HEK293 (cell line): ENCODE data around the gene CHRM4.

ENCODE experiments used
- CTCF ChIA-PET: fragments of 350-600 bp; formaldehyde crosslinking; extraction: SDS; loops from one replicate; lab custom pipeline; 2021; ENCODE audit warnings: antibody characterized with exemption; lab: Yijun Ruan, JAX
- POLR2A ChIA-PET: fragments of 300-600 bp; formaldehyde crosslinking; extraction: SDS; loops from one replicate; lab custom pipeline; 2020; ENCODE audit warnings: antibody characterized with exemption, inconsistent platforms; lab: Yijun Ruan, JAX
- H3K27ac ChIP-seq: fragments of 200-500 bp; sonication (Bioruptor generic); 2 replicates; pipeline ENCODE4 v1.5.1; 2014; ENCODE audit warnings: low read depth, low read length, control low read depth, inconsistent platforms; ENCODE audit errors: extremely low read depth
- H3K36me3 ChIP-seq, 2 experiments: fragments of 200-500 bp in 1 of 2; sonication (Bioruptor generic) in 1 of 2; 1 replicate in 1 of 2; 2 replicates in 1 of 2; pipeline ENCODE4 v1.5.1; 2014 to 2017; ENCODE audit warnings: inconsistent platforms in 2 of 2, low read length in 2 of 2; ENCODE audit not compliant: control insufficient read depth in 2 of 2, insufficient read depth in 1 of 2
- H3K4me1 ChIP-seq: fragments of 200-500 bp; sonication (Bioruptor generic); 2 replicates; pipeline ENCODE4 v1.5.1; 2014; ENCODE audit warnings: mild to moderate bottlenecking, low read length, inconsistent platforms; ENCODE audit not compliant: control insufficient read depth, insufficient read depth
- H3K4me3 ChIP-seq: 2 replicates; pipeline ENCODE4 v1.5.1; 2011; ENCODE audit warnings: low read depth, mild to moderate bottlenecking, control low read depth, low read length, moderate library complexity
- H3K9me3 ChIP-seq: fragments of 200-500 bp; sonication (Bioruptor generic); 2 replicates; pipeline ENCODE4 v1.5.1; 2014; ENCODE audit warnings: low read depth, low read length, inconsistent platforms; ENCODE audit not compliant: control insufficient read depth, insufficient read depth
- EGR2 ChIP-seq: fragments of 450-650 bp; formaldehyde crosslinking; IDR thresholded peaks from 2 replicates; pipeline ENCODE4 v1.5.1; 2016; ENCODE audit warnings: low read depth, missing biosample characterization, missing genetic modification characterization
- GLIS2 ChIP-seq: fragments of 450-650 bp; formaldehyde crosslinking; IDR thresholded peaks from 2 replicates; pipeline ENCODE4 v1.5.1; 2016; ENCODE audit warnings: missing biosample characterization, missing genetic modification characterization
- HIC1 ChIP-seq: fragments of 450-650 bp; formaldehyde crosslinking; IDR thresholded peaks from 2 replicates; pipeline ENCODE4 v1.5.1; 2016; ENCODE audit warnings: missing biosample characterization, missing genetic modification characterization
- KLF9 ChIP-seq: fragments of 450-650 bp; formaldehyde crosslinking; IDR thresholded peaks from 2 replicates; pipeline ENCODE4 v1.5.1; 2016; ENCODE audit warnings: missing biosample characterization, missing genetic modification characterization, low read depth
- PRDM2 ChIP-seq: fragments of 450-650 bp; formaldehyde crosslinking; IDR thresholded peaks from 2 replicates; pipeline ENCODE4 v1.5.1; 2016; ENCODE audit warnings: missing biosample characterization, missing genetic modification characterization, borderline replicate concordance
- SETDB1 ChIP-seq: IDR thresholded peaks from one replicate; pipeline ENCODE4 v1.6.1; 2017; ENCODE audit warnings: mild to moderate bottlenecking, low read length, moderate library complexity, mixed read lengths; ENCODE audit not compliant: insufficient read length
- SP2 ChIP-seq: fragments of 450-650 bp; formaldehyde crosslinking; IDR thresholded peaks from 2 replicates; pipeline ENCODE4 v1.5.1; 2016; ENCODE audit warnings: missing biosample characterization, missing genetic modification characterization
- ZBTB20 ChIP-seq: fragments of 450-650 bp; formaldehyde crosslinking; IDR thresholded peaks from 2 replicates; pipeline ENCODE4 v1.5.1; 2016; ENCODE audit warnings: missing biosample characterization, missing genetic modification characterization
- ZBTB48 ChIP-seq: fragments of 450-650 bp; formaldehyde crosslinking; IDR thresholded peaks from 2 replicates; pipeline ENCODE4 v1.5.1; 2016; ENCODE audit warnings: missing biosample characterization, missing genetic modification characterization
- ZFHX2 ChIP-seq: fragments of 450-650 bp; formaldehyde crosslinking; conservative IDR thresholded peaks from 2 replicates; pipeline ENCODE4 v1.5.1; 2016; ENCODE audit warnings: missing biosample characterization, missing genetic modification characterization
- ZFP3 ChIP-seq: fragments of 450-650 bp; formaldehyde crosslinking; IDR thresholded peaks from 2 replicates; pipeline ENCODE4 v1.5.1; 2016; ENCODE audit warnings: low read depth, missing biosample characterization, missing genetic modification characterization
- ZIC2 ChIP-seq: fragments of 450-650 bp; formaldehyde crosslinking; IDR thresholded peaks from 2 replicates; pipeline ENCODE4 v1.5.1; 2016; ENCODE audit warnings: missing biosample characterization, missing genetic modification characterization
- ZNF121 ChIP-seq: fragments of 450-650 bp; formaldehyde crosslinking; IDR thresholded peaks from 2 replicates; pipeline ENCODE4 v1.5.1; 2016; ENCODE audit warnings: missing biosample characterization, missing genetic modification characterization
- ZNF18 ChIP-seq: fragments of 450-650 bp; formaldehyde crosslinking; IDR thresholded peaks from 2 replicates; pipeline ENCODE4 v1.5.1; 2016; ENCODE audit warnings: missing biosample characterization, missing genetic modification characterization
- ZNF2 ChIP-seq: fragments of 450-650 bp; formaldehyde crosslinking; IDR thresholded peaks from 2 replicates; pipeline ENCODE4 v1.5.1; 2016; ENCODE audit warnings: missing biosample characterization, missing genetic modification characterization
- ZNF223 ChIP-seq: fragments of 450-650 bp; formaldehyde crosslinking; IDR thresholded peaks from 2 replicates; pipeline ENCODE4 v1.5.1; 2016; ENCODE audit warnings: missing biosample characterization, missing genetic modification characterization
- ZNF248 ChIP-seq: fragments of 450-650 bp; formaldehyde crosslinking; IDR thresholded peaks from 2 replicates; pipeline ENCODE4 v1.5.1; 2017; ENCODE audit warnings: missing biosample characterization, missing genetic modification characterization
- ZNF26 ChIP-seq: fragments of 450-650 bp; formaldehyde crosslinking; IDR thresholded peaks from 2 replicates; pipeline ENCODE4 v1.5.1; 2016; ENCODE audit warnings: missing biosample characterization, missing genetic modification characterization
- ZNF645 ChIP-seq: fragments of 450-650 bp; formaldehyde crosslinking; IDR thresholded peaks from 2 replicates; pipeline ENCODE4; 2016; ENCODE audit warnings: missing biosample characterization, missing genetic modification characterization
- ZNF670 ChIP-seq: fragments of 450-650 bp; formaldehyde crosslinking; IDR thresholded peaks from 2 replicates; pipeline ENCODE4 v1.5.1; 2016; ENCODE audit warnings: missing biosample characterization, missing genetic modification characterization, low read depth
- ZSCAN16 ChIP-seq: fragments of 450-650 bp; formaldehyde crosslinking; IDR thresholded peaks from 2 replicates; pipeline ENCODE4 v1.5.1; 2016; ENCODE audit warnings: missing biosample characterization, missing genetic modification characterization

The CHRM4 gene

GRCh38 chr11:46363455-46364005 is 28.0 kb downstream of the CHRM4 start:
- Histone ChIP-seq H3K36me3 (peaks cover 0 to 15% of the 10 kb centered on the region in 2 experiments; a peak in 1 of 3 replicates), H3K4me3 (no peak overlapping the region), H3K4me1 (peaks cover 9% of the 10 kb centered on the region), H3K9me3 (no peaks in the 10 kb centered on the region), H3K27ac (no peak overlapping the region)
- POLR2A ChIA-PET = no interaction called here
- CTCF ChIA-PET = interaction anchor here (0.6 to 1.1 kb wide), 3 partner anchors 20 to 790 kb away, joined by 3 read pairs; no protein-coding TSS in a partner anchor
- TF ChIP-seq EGR2 (tag by site-specific recombination) (0 out of 2 replicates have a peak, but pooled peaks have one; percentile 5), HIC1 (peak; percentile 11; the same call in 1 of the 2 replicates), ZFHX2 (tag by site-specific recombination) (0 out of 2 replicates have a peak, but pooled peaks have one; percentile 9), SETDB1 (no peak), ZNF670 (tag by site-specific recombination) (no peak), ZIC2 (tag by site-specific recombination) (peak; percentile 75), PRDM2 (no peak), ZNF26 (tag by site-specific recombination) (no peak), ZBTB48 (tag by site-specific recombination) (no peak), ZNF18 (tag by site-specific recombination) (no peak), GLIS2 (tag by site-specific recombination) (0 out of 2 replicates have a peak, but pooled peaks have one; percentile 16), ZSCAN16 (tag by site-specific recombination) (no peak)

GRCh38 chr11:46363031-46363407 is 28.6 kb downstream of the CHRM4 start:
- Histone ChIP-seq H3K4me1 (peaks cover 9% of the 10 kb centered on the region), H3K9me3 (no peaks in the 10 kb centered on the region), H3K27ac (no peak overlapping the region), H3K4me3 (no peak overlapping the region), H3K36me3 (peaks cover 0 to 10% of the 10 kb centered on the region in 2 experiments; a peak in 1 of 3 replicates)
- POLR2A ChIA-PET = no interaction called here
- CTCF ChIA-PET = interaction anchor here (0.6 to 1.1 kb wide), 3 partner anchors 11 to 790 kb away, joined by 3 to 6 read pairs (median 3); no protein-coding TSS in a partner anchor
- no peak for TF ChIP-seq ZNF248 (tag by site-specific recombination)
- no peak for TF ChIP-seq ZNF121 (tag by site-specific recombination)
- TF ChIP-seq SP2 (tag by site-specific recombination) = no peak
- no peak for TF ChIP-seq ZFP3 (tag by site-specific recombination)
- no peak for TF ChIP-seq ZNF223 (tag by site-specific recombination)
- TF ChIP-seq ZNF645 (tag by site-specific recombination) = no peak
- TF ChIP-seq ZBTB20 (tag by site-specific recombination) = no peak
- no peak for TF ChIP-seq ZNF2
- TF ChIP-seq KLF9 (tag by site-specific recombination) = no peak
